GM19328 (cell line): ENCODE data around the gene MUC5AC.
"Not testable (repeated sequence)": the region's sequence is repeated elsewhere in the genome, so short reads cannot be mapped to it uniquely, and the experiment has no call there.

Experiments
- ATAC-seq: cut with Tn5 transposase; IDR thresholded peaks from one replicate; pipeline ENCODE4 v1.9.1; 2021; ENCODE audit warnings: mild to moderate bottlenecking, moderate library complexity; ENCODE audit not compliant: unreplicated experiment

The MUC5AC gene

GRCh38 chr11:1232883-1233321, 75.1 kb downstream of the MUC5AC start:
- no peak for ATAC-seq

- no peak for ATAC-seq
These were observed 75.7 kb downstream of the MUC5AC start for GRCh38 chr11:1233351-1234053.

- ATAC-seq, result no peak
These were observed 76.4 kb downstream of the MUC5AC start for GRCh38 chr11:1234054-1234720.

GRCh38 chr11:1234771-1235305, 77.1 kb downstream of the MUC5AC start:
- ATAC-seq, result no peak

GRCh38 chr11:1235306-1235900, 77.7 kb downstream of the MUC5AC start:
- no peak for ATAC-seq

GRCh38 chr11:1235901-1236315, 78.2 kb downstream of the MUC5AC start:
- ATAC-seq, result no peak

GRCh38 chr11:1236316-1237127, 78.8 kb downstream of the MUC5AC start:
- ATAC-seq, result no peak

GRCh38 chr11:1237128-1237580, 79.4 kb downstream of the MUC5AC start:
- ATAC-seq, result no peak

- ATAC-seq, result no peak
These were observed 80.1 kb downstream of the MUC5AC start for GRCh38 chr11:1237851-1238250.

GRCh38 chr11:1238767-1239595, 81.2 kb downstream of the MUC5AC start:
- ATAC-seq, result no peak

GRCh38 chr11:1239596-1240205, 81.9 kb downstream of the MUC5AC start:
- no peak for ATAC-seq

GRCh38 chr11:1240771-1241170, 83.0 kb downstream of the MUC5AC start:
- ATAC-seq, result no peak

- no peak for ATAC-seq
These were observed 84.0 kb downstream of the MUC5AC start for GRCh38 chr11:1241706-1242105.

GRCh38 chr11:1242289-1242688, 84.5 kb downstream of the MUC5AC start:
- ATAC-seq, result no peak

- ATAC-seq, result not testable (repeated sequence)
These were observed 85.0 kb downstream of the MUC5AC start for GRCh38 chr11:1242751-1243150.

- ATAC-seq, result not testable (repeated sequence)
These were observed 85.8 kb downstream of the MUC5AC start for GRCh38 chr11:1243521-1243920.

- not testable (repeated sequence) for ATAC-seq
These were observed 86.8 kb downstream of the MUC5AC start for GRCh38 chr11:1244557-1244956.

GRCh38 chr11:1245717-1246116, 88.0 kb downstream of the MUC5AC start:
- not testable (repeated sequence) for ATAC-seq

GRCh38 chr11:1246301-1246700, 88.5 kb downstream of the MUC5AC start:
- not testable (repeated sequence) for ATAC-seq
